GM10266 (cell line): Measurements from ENCODE around the gene LASP1.

Source experiments
- DNase-seq: peaks from one replicate; pipeline ENCODE4 v3.0.0; 2012; ENCODE audit errors: extremely low spot score
- CTCF ChIP-seq: IDR thresholded peaks from 2 replicates; pipeline ENCODE4 v1.5.1; 2012; ENCODE audit warnings: mild to moderate bottlenecking, low read depth; ENCODE audit not compliant: control insufficient read depth, insufficient read depth; ENCODE audit errors: missing control alignments

LASP1 gene

GRCh38 chr17:38892620-38893019 lies 22.8 kb downstream of the LASP1 start:
- no peak for TF ChIP-seq CTCF
- no peak for DNase-seq

GRCh38 chr17:38893113-38893512 lies 23.3 kb downstream of the LASP1 start:
- TF ChIP-seq CTCF: no peak
- DNase-seq: no peak

GRCh38 chr17:38893607-38894006 lies 23.7 kb downstream of the LASP1 start:
- TF ChIP-seq CTCF: no peak
- DNase-seq: no peak

- no peak for DNase-seq
- no peak for TF ChIP-seq CTCF
Observed at GRCh38 chr17:38894276-38894675, 24.4 kb downstream of the LASP1 start.

- no peak for DNase-seq
- no peak for TF ChIP-seq CTCF
Observed at GRCh38 chr17:38896346-38896954, 26.6 kb downstream of the LASP1 start.

GRCh38 chr17:38897176-38897575 lies 27.3 kb downstream of the LASP1 start:
- no peak for TF ChIP-seq CTCF
- no peak for DNase-seq

GRCh38 chr17:38897671-38898290 lies 27.9 kb downstream of the LASP1 start:
- DNase-seq: no peak
- TF ChIP-seq CTCF: no peak
